Measurements from ENCODE around the gene RIBC1. TPM values are rescaled to one million over a fixed set of nuclear protein-coding genes. Genes with fewer than 3 reads are reported as not detected.

RIBC1 gene
- total and polyA plus RNA-seq, 12 donors, result 0.28 to 1.6 (median 0.52) TPM

DNA sequence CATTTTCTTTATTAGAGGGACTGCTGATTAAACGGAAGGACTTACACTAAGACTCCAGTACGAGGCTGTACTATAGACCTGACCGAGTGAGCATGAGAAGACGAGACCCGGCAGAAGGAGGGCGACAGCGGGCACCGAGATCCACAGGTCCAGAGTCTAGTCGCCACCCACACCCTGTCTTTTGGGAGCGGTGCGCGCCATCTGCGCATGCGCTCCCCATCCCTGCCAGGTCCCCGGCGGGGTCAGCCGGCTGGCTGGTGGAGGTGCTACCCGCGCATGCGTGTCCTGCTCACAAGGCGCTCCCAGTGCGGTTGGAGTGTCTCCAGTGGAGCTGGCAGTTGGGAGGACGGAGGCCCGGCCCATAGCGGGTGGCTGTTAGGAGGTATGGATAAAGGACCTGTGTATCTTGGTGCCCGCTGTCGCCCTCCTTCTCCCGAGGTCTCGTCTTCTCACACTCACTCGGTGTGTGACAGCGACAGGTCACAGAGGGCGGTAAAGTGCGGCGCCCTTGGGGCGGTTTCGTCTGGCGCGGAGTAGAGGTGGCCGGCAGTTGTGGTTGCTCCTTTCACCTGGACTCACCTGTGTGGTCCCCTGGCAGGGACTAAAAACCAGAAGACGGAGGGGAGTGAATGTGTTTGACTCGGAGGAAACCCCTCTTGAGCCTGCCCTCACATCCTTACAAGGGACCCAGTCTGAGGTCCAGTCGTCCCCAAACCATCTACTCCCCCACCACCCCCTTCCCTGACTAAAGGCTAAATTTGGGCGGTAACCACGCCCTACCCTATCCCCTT, 19.1 kb downstream of the RIBC1 start:
- Histone ChIP-seq H3K36me3 (no peaks in the 10 kb centered on the region), H3K9me3 (no peaks in the 10 kb centered on the region), H3K27ac (peak overlapping the region in 4 of 10 donors; percentile 26 to 74 (median 38)), H3K4me1 (peaks cover 0 to 26% (median 11%) of the 10 kb centered on the region in 9 donors), H3K4me3 (peak overlapping the region; percentile 6 to 53 (median 48)), H3K27me3 (peaks cover 0 to 59% (median 0%) of the 10 kb centered on the region in 7 donors)
- intact Hi-C loops (cut with DNase I), result loop anchor here in 2 of 10 donors (5.0 to 10.0 kb wide), 2 partner anchors 124 to 127 kb away; no protein-coding TSS in a partner anchor
- DNase-seq, result peak; percentile 64 to 83
- ATAC-seq, result peak; percentile 80 to 96 (median 92)
- 6 to 8% methylated on average over 29 to 44 of the region's 44 CpGs for WGBS, 2 donors
- TF ChIP-seq, protein P1, sequence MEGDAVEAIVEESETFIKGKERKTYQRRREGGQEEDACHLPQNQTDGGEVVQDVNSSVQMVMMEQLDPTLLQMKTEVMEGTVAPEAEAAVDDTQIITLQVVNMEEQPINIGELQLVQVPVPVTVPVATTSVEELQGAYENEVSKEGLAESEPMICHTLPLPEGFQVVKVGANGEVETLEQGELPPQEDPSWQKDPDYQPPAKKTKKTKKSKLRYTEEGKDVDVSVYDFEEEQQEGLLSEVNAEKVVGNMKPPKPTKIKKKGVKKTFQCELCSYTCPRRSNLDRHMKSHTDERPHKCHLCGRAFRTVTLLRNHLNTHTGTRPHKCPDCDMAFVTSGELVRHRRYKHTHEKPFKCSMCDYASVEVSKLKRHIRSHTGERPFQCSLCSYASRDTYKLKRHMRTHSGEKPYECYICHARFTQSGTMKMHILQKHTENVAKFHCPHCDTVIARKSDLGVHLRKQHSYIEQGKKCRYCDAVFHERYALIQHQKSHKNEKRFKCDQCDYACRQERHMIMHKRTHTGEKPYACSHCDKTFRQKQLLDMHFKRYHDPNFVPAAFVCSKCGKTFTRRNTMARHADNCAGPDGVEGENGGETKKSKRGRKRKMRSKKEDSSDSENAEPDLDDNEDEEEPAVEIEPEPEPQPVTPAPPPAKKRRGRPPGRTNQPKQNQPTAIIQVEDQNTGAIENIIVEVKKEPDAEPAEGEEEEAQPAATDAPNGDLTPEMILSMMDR (IDR thresholded peaks at IDR 0.05), result no peak

DNA sequence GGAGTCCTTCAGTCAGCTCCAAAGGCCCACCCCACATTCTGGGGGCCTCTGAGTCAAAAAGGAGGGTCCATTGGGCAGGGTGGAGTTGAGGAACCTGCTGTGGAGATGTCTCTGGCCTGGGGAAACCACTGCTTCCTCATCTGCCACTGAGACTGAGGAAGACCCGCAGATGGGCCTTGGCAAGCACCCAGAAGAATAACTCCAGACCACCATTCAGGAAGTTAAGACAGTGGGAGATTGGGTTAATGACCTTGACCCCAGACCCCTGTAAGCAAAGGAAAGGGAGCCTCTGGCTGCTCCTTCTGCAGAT, 19.6 kb downstream of the RIBC1 start:
- intact Hi-C loops (cut with DNase I), result loop anchor here in 2 of 10 donors (5.0 to 10.0 kb wide), 2 partner anchors 125 to 127 kb away; no protein-coding TSS in a partner anchor
- Histone ChIP-seq H3K4me1 (peaks cover 0 to 26% (median 11%) of the 10 kb centered on the region in 9 donors), H3K27me3 (peaks cover 0 to 57% (median 0%) of the 10 kb centered on the region in 7 donors), H3K9me3 (no peaks in the 10 kb centered on the region), H3K36me3 (no peaks in the 10 kb centered on the region), H3K27ac (peak overlapping the region in 1 of 10 donors; percentile 74), H3K4me3 (peak overlapping the region in 8 of 10 donors; percentile 6 to 53 (median 50))
- ATAC-seq, result no peak
- TF ChIP-seq, protein P1 (IDR thresholded peaks at IDR 0.05), result no peak
- DNase-seq, result no peak
- WGBS, 2 donors, result 33 to 80% methylated on average over 1 of the region's 1 CpG

DNA sequence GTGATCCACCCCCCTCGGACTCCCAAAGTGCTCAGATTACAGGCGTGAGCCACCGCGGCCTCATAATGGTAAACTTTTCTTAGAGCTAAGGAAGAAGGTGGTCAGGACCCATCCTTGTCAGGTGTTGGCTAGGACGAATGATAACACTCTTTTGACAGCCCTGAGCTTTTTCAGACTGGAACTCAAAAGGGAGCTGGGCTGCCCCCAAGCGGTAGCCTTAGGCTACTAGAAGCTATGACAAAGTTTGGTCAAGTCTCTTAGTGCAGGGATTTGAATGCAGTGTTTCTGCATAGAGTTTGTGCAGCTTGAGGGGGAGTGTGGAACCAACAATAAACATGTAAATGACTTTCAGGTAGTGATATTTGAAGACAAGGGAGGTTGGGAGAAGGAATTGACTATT, 23.3 kb downstream of the RIBC1 start:
- no peaks in the 10 kb centered on the region for H3K9me3 ChIP-seq
- H3K27ac ChIP-seq, result no peak overlapping the region
- intact Hi-C loops (cut with DNase I), result loop anchor here in 1 of 10 donors (10.0 kb wide), 1 partner anchor 131 kb away; no protein-coding TSS in a partner anchor
- no peak overlapping the region for H3K4me3 ChIP-seq
- H3K4me1 ChIP-seq, result peaks cover 0 to 15% (median 3%) of the 10 kb centered on the region in 9 donors
- H3K27me3 ChIP-seq, result peaks cover 0 to 48% (median 0%) of the 10 kb centered on the region in 7 donors
- no peak for ATAC-seq
- no peaks in the 10 kb centered on the region for H3K36me3 ChIP-seq
- 8 to 14% methylated on average over 6 of the region's 6 CpGs for WGBS, 2 donors
- peak in 1 of 2 donors; percentile 17 for DNase-seq
- TF ChIP-seq, protein P1 (IDR thresholded peaks at IDR 0.05), result peak in 7 of 9 donors; percentile 42 to 63 (median 51)

DNA sequence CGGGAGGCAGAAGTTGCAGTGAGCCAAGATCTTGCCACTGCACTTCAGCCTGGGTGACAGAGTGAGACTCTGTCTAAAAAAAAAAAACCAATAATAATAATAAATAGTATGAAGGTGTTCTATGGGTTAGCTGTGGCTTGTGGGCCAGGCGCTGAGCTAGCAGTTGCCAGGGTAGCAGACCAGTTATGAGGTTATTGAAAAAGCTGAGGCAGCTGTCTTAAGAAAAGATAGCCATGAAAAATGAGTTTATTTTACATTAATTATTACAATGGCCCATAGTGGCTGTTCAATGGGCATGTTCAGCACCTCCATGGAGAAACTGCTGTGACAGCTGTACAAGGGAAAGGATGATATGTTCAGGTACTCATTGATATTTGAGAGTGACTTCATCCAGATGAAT, 24.8 kb downstream of the RIBC1 start:
- no peak for ATAC-seq
- Histone ChIP-seq H3K27ac (no peak overlapping the region), H3K9me3 (no peaks in the 10 kb centered on the region), H3K27me3 (peaks cover 0 to 41% (median 0%) of the 10 kb centered on the region in 7 donors), H3K4me3 (no peak overlapping the region), H3K4me1 (peaks cover 0 to under 1% (median 0%) of the 10 kb centered on the region in 9 donors), H3K36me3 (no peaks in the 10 kb centered on the region)
- TF ChIP-seq, protein P1 (IDR thresholded peaks at IDR 0.05), result no peak
- intact Hi-C loops (cut with DNase I), result loop anchor here in 1 of 10 donors (10.0 kb wide), 1 partner anchor 133 kb away; no protein-coding TSS in a partner anchor
- DNase-seq, result no peak
- 97 to 100% methylated on average over 2 of the region's 2 CpGs for WGBS, 2 donors
